HL-60 (cell line): Measurements from ENCODE around the gene SPCS2.

Experiments used
- GABPA ChIP-seq: IDR thresholded peaks from 2 replicates; pipeline ENCODE4 v1.6.1; 2012; ENCODE audit warnings: low read depth
- POLR2AphosphoS5 ChIP-seq: IDR thresholded peaks from 2 replicates; pipeline ENCODE4 v1.6.1; 2012; ENCODE audit warnings: low read depth
- REST ChIP-seq: IDR thresholded peaks from 2 replicates; pipeline ENCODE4 v1.6.1; 2012; ENCODE audit warnings: low read depth; ENCODE audit not compliant: insufficient replicate concordance
- SPI1 ChIP-seq: IDR thresholded peaks from 2 replicates; pipeline ENCODE4 v1.6.1; 2012; ENCODE audit warnings: low read depth, mild to moderate bottlenecking, borderline replicate concordance
- TF ChIP-seq, protein P1 (sequence below): IDR thresholded peaks from one replicate; pipeline ENCODE4 v1.5.1; 2011; ENCODE audit warnings: low read length, control low read depth, inconsistent platforms; ENCODE audit not compliant: insufficient read depth

GRCh38 chr11:75004215-75004614 is 55.1 kb downstream of the SPCS2 start:
- TF ChIP-seq, protein P1, sequence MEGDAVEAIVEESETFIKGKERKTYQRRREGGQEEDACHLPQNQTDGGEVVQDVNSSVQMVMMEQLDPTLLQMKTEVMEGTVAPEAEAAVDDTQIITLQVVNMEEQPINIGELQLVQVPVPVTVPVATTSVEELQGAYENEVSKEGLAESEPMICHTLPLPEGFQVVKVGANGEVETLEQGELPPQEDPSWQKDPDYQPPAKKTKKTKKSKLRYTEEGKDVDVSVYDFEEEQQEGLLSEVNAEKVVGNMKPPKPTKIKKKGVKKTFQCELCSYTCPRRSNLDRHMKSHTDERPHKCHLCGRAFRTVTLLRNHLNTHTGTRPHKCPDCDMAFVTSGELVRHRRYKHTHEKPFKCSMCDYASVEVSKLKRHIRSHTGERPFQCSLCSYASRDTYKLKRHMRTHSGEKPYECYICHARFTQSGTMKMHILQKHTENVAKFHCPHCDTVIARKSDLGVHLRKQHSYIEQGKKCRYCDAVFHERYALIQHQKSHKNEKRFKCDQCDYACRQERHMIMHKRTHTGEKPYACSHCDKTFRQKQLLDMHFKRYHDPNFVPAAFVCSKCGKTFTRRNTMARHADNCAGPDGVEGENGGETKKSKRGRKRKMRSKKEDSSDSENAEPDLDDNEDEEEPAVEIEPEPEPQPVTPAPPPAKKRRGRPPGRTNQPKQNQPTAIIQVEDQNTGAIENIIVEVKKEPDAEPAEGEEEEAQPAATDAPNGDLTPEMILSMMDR = no peak
- TF ChIP-seq REST = no peak
- TF ChIP-seq GABPA = no peak
- TF ChIP-seq POLR2AphosphoS5 = no peak
- TF ChIP-seq SPI1 = no peak
